Skeletal muscle tissue (tissue), 4 donors: ENCODE data around the gene NDUFB5. TPM values are rescaled to one million over a fixed set of nuclear protein-coding genes. Genes with fewer than 3 reads are reported as not detected.
"Not testable (repeated sequence)": the region's sequence is repeated elsewhere in the genome, so short reads cannot be mapped to it uniquely, and the experiment has no call there.

ENCODE experiments used
- H3K27ac ChIP-seq: one replicate; pipeline ENCODE4 v1.7.0; 2013; ENCODE audit warnings: mild to moderate bottlenecking, low read depth, low read length, inconsistent platforms
- H3K27me3 ChIP-seq, 3 donors: one replicate each; pipeline ENCODE4 v1.7.0; 2013; ENCODE audit warnings: low read length in 3 of 3; ENCODE audit not compliant: control insufficient read depth in 3 of 3, insufficient read depth in 3 of 3
- H3K36me3 ChIP-seq, 3 donors: one replicate each; pipeline ENCODE4 v1.7.0; 2013; ENCODE audit warnings: low read length in 3 of 3; ENCODE audit not compliant: control insufficient read depth in 3 of 3, insufficient read depth in 3 of 3
- H3K4me1 ChIP-seq, 3 donors: one replicate each; pipeline ENCODE4 v1.7.0; 2013; ENCODE audit warnings: low read length in 3 of 3, mild to moderate bottlenecking in 3 of 3; ENCODE audit not compliant: control insufficient read depth in 3 of 3, insufficient read depth in 3 of 3
- H3K4me3 ChIP-seq, 3 donors: one replicate each; pipeline ENCODE4 v1.7.0; 2013; ENCODE audit warnings: low read length in 3 of 3
- H3K9ac ChIP-seq, 3 donors: one replicate each; pipeline ENCODE4 v1.7.0; 2013; ENCODE audit warnings: low read length in 3 of 3, mild to moderate bottlenecking in 3 of 3, moderate library complexity in 2 of 3, low read depth in 1 of 3
- H3K9me3 ChIP-seq, 3 donors: one replicate each; pipeline ENCODE4 v1.7.0; 2013; ENCODE audit warnings: low read length in 3 of 3; ENCODE audit not compliant: control insufficient read depth in 3 of 3
- total RNA-seq: library from RNA; depleted of rRNA; stranded (reverse); fragments of >200 nt; gene quantifications from one replicate; pipeline ENCODE4 v1.2.3, GENCODE V29; 2014
- donor health status: Osteomylitis.

NDUFB5 gene
- total RNA-seq, 1 donor from 2014 or later, result 288 TPM

GRCh38 chr3:179622023-179622422 lies 17.4 kb downstream of the NDUFB5 start:
- Histone ChIP-seq H3K4me1 (no peaks in the 10 kb centered on the region), H3K27me3 (no peaks in the 10 kb centered on the region), H3K9ac (no peak overlapping the region), H3K9me3 (no peaks in the 10 kb centered on the region), H3K36me3 (peaks cover 30 to 56% (median 54%) of the 10 kb centered on the region in 3 donors), H3K4me3 (no peak overlapping the region), H3K27ac (no peak overlapping the region)

GRCh38 chr3:179624451-179624850 lies 19.9 kb downstream of the NDUFB5 start:
- no peaks in the 10 kb centered on the region for H3K4me1 ChIP-seq

GRCh38 chr3:179630753-179631451 lies 26.3 kb downstream of the NDUFB5 start:
- Histone ChIP-seq H3K9ac (no peak overlapping the region), H3K4me3 (no peak overlapping the region), H3K27ac (no peak overlapping the region), H3K9me3 (no peaks in the 10 kb centered on the region), H3K4me1 (no peaks in the 10 kb centered on the region), H3K27me3 (no peaks in the 10 kb centered on the region), H3K36me3 (peaks cover 0 to under 1% (median 0%) of the 10 kb centered on the region in 3 donors)

More at GRCh38 chr3:179624451-179624850, 19.9 kb downstream of the NDUFB5 start:
- Histone ChIP-seq H3K27me3 (no peaks in the 10 kb centered on the region), H3K4me3 (no peak overlapping the region), H3K9ac (no peak overlapping the region), H3K9me3 (no peaks in the 10 kb centered on the region), H3K27ac (no peak overlapping the region), H3K36me3 (peaks cover 26 to 41% (median 38%) of the 10 kb centered on the region in 3 donors)

GRCh38 chr3:179640469-179640868 lies 35.9 kb downstream of the NDUFB5 start:
- no peak overlapping the region for H3K4me3 ChIP-seq
- no peaks in the 10 kb centered on the region for H3K36me3 ChIP-seq
- no peaks in the 10 kb centered on the region for H3K9me3 ChIP-seq
- no peaks in the 10 kb centered on the region for H3K4me1 ChIP-seq
- H3K27ac ChIP-seq, result no peak overlapping the region
- no peaks in the 10 kb centered on the region for H3K27me3 ChIP-seq
- no peak overlapping the region for H3K9ac ChIP-seq

DNA sequence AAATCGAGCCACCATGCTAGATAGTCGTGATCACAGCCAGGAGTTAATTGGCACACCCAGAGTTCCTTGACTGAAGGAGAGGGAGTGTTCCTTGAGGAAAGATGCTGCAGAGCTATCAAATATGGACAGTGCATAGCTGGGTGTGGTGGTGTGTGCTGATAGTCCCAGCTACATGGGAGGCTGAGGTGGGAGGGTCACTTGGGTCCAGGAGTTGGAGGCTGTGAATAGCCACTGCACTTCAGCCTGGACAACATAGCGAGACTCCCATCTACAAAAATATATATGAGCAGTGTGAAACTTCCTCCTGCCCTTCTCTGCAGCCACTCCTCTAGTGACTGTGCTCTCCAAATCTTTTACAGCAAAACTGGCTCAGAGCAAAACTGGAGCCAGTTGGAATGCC lies 38.3 kb downstream of the NDUFB5 start:
- Histone ChIP-seq H3K4me1 (no peaks in the 10 kb centered on the region), H3K9ac (no peak overlapping the region), H3K27me3 (no peaks in the 10 kb centered on the region), H3K36me3 (no peaks in the 10 kb centered on the region), H3K4me3 (no peak overlapping the region), H3K27ac (no peak overlapping the region), H3K9me3 (no peaks in the 10 kb centered on the region)

GRCh38 chr3:179643837-179644236 lies 39.2 kb downstream of the NDUFB5 start:
- H3K27ac ChIP-seq, H3K36me3 ChIP-seq, H3K4me3 ChIP-seq, H3K9ac ChIP-seq, H3K4me1 ChIP-seq, H3K9me3 ChIP-seq, H3K27me3 ChIP-seq: not testable (repeated sequence)

DNA sequence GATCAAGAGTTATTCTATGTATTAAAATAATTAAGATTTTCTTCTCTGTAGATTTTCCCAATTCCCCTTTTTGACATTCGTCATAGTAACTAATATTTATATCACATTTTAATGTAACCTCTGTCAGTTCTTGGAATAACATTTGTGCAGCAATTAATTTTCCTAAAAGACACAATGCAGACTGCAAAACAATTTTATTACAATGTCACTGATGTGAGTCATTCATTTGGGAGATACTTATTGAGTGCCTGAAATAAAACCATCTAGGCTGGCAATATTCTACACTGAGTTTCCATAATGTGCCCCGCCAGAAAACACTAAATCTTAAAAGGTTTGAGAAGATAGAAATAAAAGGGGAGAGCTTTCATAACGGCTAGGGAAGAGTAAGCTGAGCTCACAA lies 41.6 kb downstream of the NDUFB5 start:
- Histone ChIP-seq H3K9me3 (no peaks in the 10 kb centered on the region), H3K4me1 (no peaks in the 10 kb centered on the region), H3K9ac (no peak overlapping the region), H3K4me3 (no peak overlapping the region), H3K36me3 (no peaks in the 10 kb centered on the region), H3K27ac (no peak overlapping the region), H3K27me3 (no peaks in the 10 kb centered on the region)

GRCh38 chr3:179651687-179652446 lies 47.3 kb downstream of the NDUFB5 start:
- H3K9ac ChIP-seq, result peak overlapping the region; percentile 71 to 84 (median 79)
- no peaks in the 10 kb centered on the region for H3K27me3 ChIP-seq
- H3K4me3 ChIP-seq, result peak overlapping the region; percentile 66 to 75 (median 71)
- H3K27ac ChIP-seq, result peak overlapping the region; percentile 88
- H3K4me1 ChIP-seq, result peaks cover 16 to 20% (median 20%) of the 10 kb centered on the region in 3 donors
- H3K9me3 ChIP-seq, result no peaks in the 10 kb centered on the region
- no peaks in the 10 kb centered on the region for H3K36me3 ChIP-seq

- no peaks in the 10 kb centered on the region for H3K9me3 ChIP-seq
- no peaks in the 10 kb centered on the region for H3K27me3 ChIP-seq
- peaks cover 16 to 23% (median 22%) of the 10 kb centered on the region in 3 donors for H3K4me1 ChIP-seq
- peak within 1 kb of the TSS; percentile 97 to 98 (median 97) for H3K9ac ChIP-seq
- H3K4me3 ChIP-seq, result peak within 1 kb of the TSS; percentile 86 to 97 (median 94)
- H3K36me3 ChIP-seq, result no peaks in the 10 kb centered on the region
- H3K27ac ChIP-seq, result peak within 1 kb of the TSS; percentile 95
These were observed 48.0 kb downstream of the NDUFB5 start, which contains the start of gene USP13 for GRCh38 chr3:179652447-179653095. TSS of gene USP13 (plus strand) at chr3:179653040. CDS start at chr3:179653226, 186 bp downstream.
